ENCODE data around the gene DPAGT1. TPM values are rescaled to one million over a fixed set of nuclear protein-coding genes. Genes with fewer than 3 reads are reported as not detected.

The DPAGT1 gene
- total and polyA plus RNA-seq, 2 experiments from 2014 or later: 37.2 to 52.6 TPM

DNA sequence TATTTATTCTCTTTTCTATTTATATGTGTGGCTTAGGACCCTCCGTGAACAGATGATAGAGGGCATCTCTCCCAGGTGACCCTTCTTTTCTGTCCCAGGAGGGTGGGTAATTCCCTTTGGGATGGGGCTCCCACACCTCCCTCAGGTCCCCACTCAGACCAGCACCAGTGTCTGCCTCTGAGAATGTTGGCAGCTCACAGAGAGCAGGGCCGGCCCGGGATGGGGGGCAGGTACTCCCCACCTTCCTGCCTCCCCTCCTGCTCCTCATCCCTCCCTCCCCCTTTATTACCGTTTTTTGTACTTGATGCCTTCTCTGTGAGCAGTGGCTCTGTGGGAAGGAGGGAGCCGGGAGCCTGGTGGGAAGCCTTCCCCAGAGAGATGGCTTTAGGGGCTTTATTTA is 14.9 kb upstream of the DPAGT1 start:
- H2AFZ ChIP-seq: no peak overlapping the region
- H3K79me2 ChIP-seq (replicated peaks; ENCODE audit: insufficient read depth): peaks cover under 1% of the 10 kb centered on the region; the same call in 1 of the 2 replicates
- no peak overlapping the region for H3K4me2 ChIP-seq
- ATAC-seq (no peak), DNase-seq (ENCODE audit: low spot score) (no peak)
- H3K36me3 ChIP-seq (ENCODE audit: insufficient read depth): no peaks in the 10 kb centered on the region
- no peak overlapping the region for H3K4me3 ChIP-seq
- no peaks in the 10 kb centered on the region for H3K27me3 ChIP-seq (ENCODE audit: insufficient read depth)
- H3K36me3 Mint-ChIP-seq (ENCODE audit: low read depth): no peaks in the 10 kb centered on the region; the same call in 2 of the 3 replicates
- H3K27me3 Mint-ChIP-seq (ENCODE audit: insufficient read depth, low read depth, poor library complexity): peaks cover 14% of the 10 kb centered on the region
- peaks cover 12% of the 10 kb centered on the region for H3K4me1 ChIP-seq (ENCODE audit: insufficient read depth)
- no peaks in the 10 kb centered on the region for H3K9me3 Mint-ChIP-seq
- H3K27ac ChIP-seq (ENCODE audit: low read depth): no peak overlapping the region
- H4K20me1 ChIP-seq (replicated peaks; ENCODE audit: insufficient read depth): no peaks in the 10 kb centered on the region
- 0 out of 2 replicates have a peak, but pooled peaks cover 3% of the 10 kb centered on the region for H3F3A ChIP-seq (replicated peaks; ENCODE audit: low read depth)
- peaks cover 10% of the 10 kb centered on the region for H3K4me1 Mint-ChIP-seq
- H3K9me2 ChIP-seq (ENCODE audit: insufficient read depth): no peaks in the 10 kb centered on the region
- no peak overlapping the region for H3K4me3 Mint-ChIP-seq
- TF ChIP-seq, protein P1, sequence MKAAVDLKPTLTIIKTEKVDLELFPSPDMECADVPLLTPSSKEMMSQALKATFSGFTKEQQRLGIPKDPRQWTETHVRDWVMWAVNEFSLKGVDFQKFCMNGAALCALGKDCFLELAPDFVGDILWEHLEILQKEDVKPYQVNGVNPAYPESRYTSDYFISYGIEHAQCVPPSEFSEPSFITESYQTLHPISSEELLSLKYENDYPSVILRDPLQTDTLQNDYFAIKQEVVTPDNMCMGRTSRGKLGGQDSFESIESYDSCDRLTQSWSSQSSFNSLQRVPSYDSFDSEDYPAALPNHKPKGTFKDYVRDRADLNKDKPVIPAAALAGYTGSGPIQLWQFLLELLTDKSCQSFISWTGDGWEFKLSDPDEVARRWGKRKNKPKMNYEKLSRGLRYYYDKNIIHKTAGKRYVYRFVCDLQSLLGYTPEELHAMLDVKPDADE (IDR thresholded peaks at IDR 0.05): no peak
- TF ChIP-seq EZH2phosphoT487 (IDR thresholded peaks at IDR 0.05; ENCODE audit: unreplicated experiment) (no peak), STAT1 (IDR thresholded peaks at IDR 0.05; ENCODE audit: unreplicated experiment) (no peak), ZNF331 (CRISPR knock-in tag; IDR thresholded peaks at IDR 0.05; ENCODE audit: low read depth) (no peak), EZH2 (IDR thresholded peaks at IDR 0.05; ENCODE audit: low read depth, unreplicated experiment) (no peak), NANOG (IDR thresholded peaks at IDR 0.05; ENCODE audit: borderline replicate concordance) (no peak), POLR2AphosphoS5 (IDR thresholded peaks at IDR 0.05; ENCODE audit: low read depth) (no peak), ZNF114 (CRISPR knock-in tag; IDR thresholded peaks at IDR 0.05) (no peak), JUNB (IDR thresholded peaks at IDR 0.05; ENCODE audit: unreplicated experiment) (no peak), CREB1 (CRISPR knock-in tag; IDR thresholded peaks at IDR 0.05; ENCODE audit: low read depth) (no peak)
- TF ChIP-seq, protein P2, sequence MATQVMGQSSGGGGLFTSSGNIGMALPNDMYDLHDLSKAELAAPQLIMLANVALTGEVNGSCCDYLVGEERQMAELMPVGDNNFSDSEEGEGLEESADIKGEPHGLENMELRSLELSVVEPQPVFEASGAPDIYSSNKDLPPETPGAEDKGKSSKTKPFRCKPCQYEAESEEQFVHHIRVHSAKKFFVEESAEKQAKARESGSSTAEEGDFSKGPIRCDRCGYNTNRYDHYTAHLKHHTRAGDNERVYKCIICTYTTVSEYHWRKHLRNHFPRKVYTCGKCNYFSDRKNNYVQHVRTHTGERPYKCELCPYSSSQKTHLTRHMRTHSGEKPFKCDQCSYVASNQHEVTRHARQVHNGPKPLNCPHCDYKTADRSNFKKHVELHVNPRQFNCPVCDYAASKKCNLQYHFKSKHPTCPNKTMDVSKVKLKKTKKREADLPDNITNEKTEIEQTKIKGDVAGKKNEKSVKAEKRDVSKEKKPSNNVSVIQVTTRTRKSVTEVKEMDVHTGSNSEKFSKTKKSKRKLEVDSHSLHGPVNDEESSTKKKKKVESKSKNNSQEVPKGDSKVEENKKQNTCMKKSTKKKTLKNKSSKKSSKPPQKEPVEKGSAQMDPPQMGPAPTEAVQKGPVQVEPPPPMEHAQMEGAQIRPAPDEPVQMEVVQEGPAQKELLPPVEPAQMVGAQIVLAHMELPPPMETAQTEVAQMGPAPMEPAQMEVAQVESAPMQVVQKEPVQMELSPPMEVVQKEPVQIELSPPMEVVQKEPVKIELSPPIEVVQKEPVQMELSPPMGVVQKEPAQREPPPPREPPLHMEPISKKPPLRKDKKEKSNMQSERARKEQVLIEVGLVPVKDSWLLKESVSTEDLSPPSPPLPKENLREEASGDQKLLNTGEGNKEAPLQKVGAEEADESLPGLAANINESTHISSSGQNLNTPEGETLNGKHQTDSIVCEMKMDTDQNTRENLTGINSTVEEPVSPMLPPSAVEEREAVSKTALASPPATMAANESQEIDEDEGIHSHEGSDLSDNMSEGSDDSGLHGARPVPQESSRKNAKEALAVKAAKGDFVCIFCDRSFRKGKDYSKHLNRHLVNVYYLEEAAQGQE (IDR thresholded peaks at IDR 0.05; ENCODE audit: unreplicated experiment): no peak
- TF ChIP-seq, protein P3, sequence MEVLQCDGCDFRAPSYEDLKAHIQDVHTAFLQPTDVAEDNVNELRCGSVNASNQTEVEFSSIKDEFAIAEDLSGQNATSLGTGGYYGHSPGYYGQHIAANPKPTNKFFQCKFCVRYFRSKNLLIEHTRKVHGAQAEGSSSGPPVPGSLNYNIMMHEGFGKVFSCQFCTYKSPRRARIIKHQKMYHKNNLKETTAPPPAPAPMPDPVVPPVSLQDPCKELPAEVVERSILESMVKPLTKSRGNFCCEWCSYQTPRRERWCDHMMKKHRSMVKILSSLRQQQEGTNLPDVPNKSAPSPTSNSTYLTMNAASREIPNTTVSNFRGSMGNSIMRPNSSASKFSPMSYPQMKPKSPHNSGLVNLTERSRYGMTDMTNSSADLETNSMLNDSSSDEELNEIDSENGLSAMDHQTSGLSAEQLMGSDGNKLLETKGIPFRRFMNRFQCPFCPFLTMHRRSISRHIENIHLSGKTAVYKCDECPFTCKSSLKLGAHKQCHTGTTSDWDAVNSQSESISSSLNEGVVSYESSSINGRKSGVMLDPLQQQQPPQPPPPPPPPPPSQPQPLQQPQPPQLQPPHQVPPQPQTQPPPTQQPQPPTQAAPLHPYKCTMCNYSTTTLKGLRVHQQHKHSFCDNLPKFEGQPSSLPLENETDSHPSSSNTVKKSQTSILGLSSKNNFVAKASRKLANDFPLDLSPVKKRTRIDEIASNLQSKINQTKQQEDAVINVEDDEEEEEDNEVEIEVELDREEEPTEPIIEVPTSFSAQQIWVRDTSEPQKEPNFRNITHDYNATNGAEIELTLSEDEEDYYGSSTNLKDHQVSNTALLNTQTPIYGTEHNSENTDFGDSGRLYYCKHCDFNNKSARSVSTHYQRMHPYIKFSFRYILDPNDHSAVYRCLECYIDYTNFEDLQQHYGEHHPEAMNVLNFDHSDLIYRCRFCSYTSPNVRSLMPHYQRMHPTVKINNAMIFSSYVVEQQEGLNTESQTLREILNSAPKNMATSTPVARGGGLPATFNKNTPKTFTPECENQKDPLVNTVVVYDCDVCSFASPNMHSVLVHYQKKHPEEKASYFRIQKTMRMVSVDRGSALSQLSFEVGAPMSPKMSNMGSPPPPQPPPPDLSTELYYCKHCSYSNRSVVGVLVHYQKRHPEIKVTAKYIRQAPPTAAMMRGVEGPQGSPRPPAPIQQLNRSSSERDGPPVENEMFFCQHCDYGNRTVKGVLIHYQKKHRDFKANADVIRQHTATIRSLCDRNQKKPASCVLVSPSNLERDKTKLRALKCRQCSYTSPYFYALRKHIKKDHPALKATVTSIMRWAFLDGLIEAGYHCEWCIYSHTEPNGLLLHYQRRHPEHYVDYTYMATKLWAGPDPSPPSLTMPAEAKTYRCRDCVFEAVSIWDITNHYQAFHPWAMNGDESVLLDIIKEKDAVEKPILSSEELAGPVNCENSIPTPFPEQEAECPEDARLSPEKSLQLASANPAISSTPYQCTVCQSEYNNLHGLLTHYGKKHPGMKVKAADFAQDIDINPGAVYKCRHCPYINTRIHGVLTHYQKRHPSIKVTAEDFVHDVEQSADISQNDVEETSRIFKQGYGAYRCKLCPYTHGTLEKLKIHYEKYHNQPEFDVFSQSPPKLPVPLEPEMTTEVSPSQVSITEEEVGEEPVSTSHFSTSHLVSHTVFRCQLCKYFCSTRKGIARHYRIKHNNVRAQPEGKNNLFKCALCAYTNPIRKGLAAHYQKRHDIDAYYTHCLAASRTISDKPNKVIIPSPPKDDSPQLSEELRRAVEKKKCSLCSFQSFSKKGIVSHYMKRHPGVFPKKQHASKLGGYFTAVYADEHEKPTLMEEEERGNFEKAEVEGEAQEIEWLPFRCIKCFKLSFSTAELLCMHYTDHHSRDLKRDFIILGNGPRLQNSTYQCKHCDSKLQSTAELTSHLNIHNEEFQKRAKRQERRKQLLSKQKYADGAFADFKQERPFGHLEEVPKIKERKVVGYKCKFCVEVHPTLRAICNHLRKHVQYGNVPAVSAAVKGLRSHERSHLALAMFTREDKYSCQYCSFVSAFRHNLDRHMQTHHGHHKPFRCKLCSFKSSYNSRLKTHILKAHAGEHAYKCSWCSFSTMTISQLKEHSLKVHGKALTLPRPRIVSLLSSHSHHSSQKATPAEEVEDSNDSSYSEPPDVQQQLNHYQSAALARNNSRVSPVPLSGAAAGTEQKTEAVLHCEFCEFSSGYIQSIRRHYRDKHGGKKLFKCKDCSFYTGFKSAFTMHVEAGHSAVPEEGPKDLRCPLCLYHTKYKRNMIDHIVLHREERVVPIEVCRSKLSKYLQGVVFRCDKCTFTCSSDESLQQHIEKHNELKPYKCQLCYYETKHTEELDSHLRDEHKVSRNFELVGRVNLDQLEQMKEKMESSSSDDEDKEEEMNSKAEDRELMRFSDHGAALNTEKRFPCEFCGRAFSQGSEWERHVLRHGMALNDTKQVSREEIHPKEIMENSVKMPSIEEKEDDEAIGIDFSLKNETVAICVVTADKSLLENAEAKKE (CRISPR knock-in tag; IDR thresholded peaks at IDR 0.05): no peak
- TF ChIP-seq, protein P4, sequence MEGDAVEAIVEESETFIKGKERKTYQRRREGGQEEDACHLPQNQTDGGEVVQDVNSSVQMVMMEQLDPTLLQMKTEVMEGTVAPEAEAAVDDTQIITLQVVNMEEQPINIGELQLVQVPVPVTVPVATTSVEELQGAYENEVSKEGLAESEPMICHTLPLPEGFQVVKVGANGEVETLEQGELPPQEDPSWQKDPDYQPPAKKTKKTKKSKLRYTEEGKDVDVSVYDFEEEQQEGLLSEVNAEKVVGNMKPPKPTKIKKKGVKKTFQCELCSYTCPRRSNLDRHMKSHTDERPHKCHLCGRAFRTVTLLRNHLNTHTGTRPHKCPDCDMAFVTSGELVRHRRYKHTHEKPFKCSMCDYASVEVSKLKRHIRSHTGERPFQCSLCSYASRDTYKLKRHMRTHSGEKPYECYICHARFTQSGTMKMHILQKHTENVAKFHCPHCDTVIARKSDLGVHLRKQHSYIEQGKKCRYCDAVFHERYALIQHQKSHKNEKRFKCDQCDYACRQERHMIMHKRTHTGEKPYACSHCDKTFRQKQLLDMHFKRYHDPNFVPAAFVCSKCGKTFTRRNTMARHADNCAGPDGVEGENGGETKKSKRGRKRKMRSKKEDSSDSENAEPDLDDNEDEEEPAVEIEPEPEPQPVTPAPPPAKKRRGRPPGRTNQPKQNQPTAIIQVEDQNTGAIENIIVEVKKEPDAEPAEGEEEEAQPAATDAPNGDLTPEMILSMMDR (conservative IDR thresholded peaks at IDR 0.05; ENCODE audit: low read depth in 2 of 2): no peak
- H3K27ac Mint-ChIP-seq: no peak overlapping the region

Data from GM23338 (cell line).